Stimulated activated naive B cell treated with anti-CD40 and anti-IgM and Interleukin-4, amounts not matched to agents 10 μg/mL and 1 μg/mL and 100 μg/mL, for 72 hours (primary cell): ENCODE measurements around the gene IGSF21.

Experiments used
- ATAC-seq, 2 donors: fragments of 150-1000 bp; cut with Tn5 transposase; replicated peaks; 2 replicates each; pipeline ENCODE4 v1.10.0; 2021; ENCODE audit warnings: moderate library complexity in 1 of 2
- DNase-seq: peaks from one replicate; pipeline ENCODE4 v3.0.0; 2021
- H3K27ac Mint-ChIP-seq: one replicate; pipeline ENCODE4 v1.8.0; 2022; ENCODE audit warnings: mild to moderate bottlenecking, mixed read lengths
- H3K27me3 Mint-ChIP-seq, 2 donors: one replicate each; pipeline ENCODE4 v1.8.0; 2022; ENCODE audit warnings: mixed read lengths in 2 of 2
- H3K36me3 Mint-ChIP-seq, 2 donors: one replicate each; pipeline ENCODE4 v1.8.0; 2022; ENCODE audit warnings: mixed read lengths in 2 of 2, mild to moderate bottlenecking in 1 of 2
- H3K4me1 Mint-ChIP-seq, 2 donors: one replicate each; pipeline ENCODE4 v1.8.0; 2022; ENCODE audit warnings: mixed read lengths in 2 of 2, mild to moderate bottlenecking in 1 of 2
- H3K4me3 Mint-ChIP-seq, 2 donors: one replicate each; pipeline ENCODE4 v1.8.0; 2022; ENCODE audit warnings: mild to moderate bottlenecking in 2 of 2, mixed read lengths in 2 of 2, moderate library complexity in 1 of 2
- H3K9me3 Mint-ChIP-seq, 2 donors: one replicate each; pipeline ENCODE4 v1.8.0; 2022; ENCODE audit warnings: mixed read lengths in 2 of 2, mild to moderate bottlenecking in 1 of 2

The IGSF21 gene

GRCh38 chr1:18105196-18105595, 2.4 kb upstream of the IGSF21 start:
- Mint-ChIP-seq H3K4me3 (no peak overlapping the region), H3K9me3 (peaks cover 0 to 3% of the 10 kb centered on the region in 2 donors)

GRCh38 chr1:18108299-18109057, 880 bp downstream of the IGSF21 start:
- Mint-ChIP-seq H3K36me3 (peaks cover 0 to 3% of the 10 kb centered on the region in 2 donors), H3K27me3 (peaks cover 70 to 84% of the 10 kb centered on the region in 2 donors), H3K27ac (peak overlapping the region; percentile 22), H3K4me1 (peaks cover 18 to 28% of the 10 kb centered on the region in 2 donors), H3K9me3 (peaks cover 0 to 3% of the 10 kb centered on the region in 2 donors), H3K4me3 (peak overlapping the region; percentile 8 to 10)
- DNase-seq (no peak), ATAC-seq (no peak)

More at GRCh38 chr1:18105196-18105595, 2.4 kb upstream of the IGSF21 start:
- Mint-ChIP-seq H3K36me3 (peaks cover 0 to 3% of the 10 kb centered on the region in 2 donors), H3K27ac (no peak overlapping the region), H3K27me3 (peaks cover 65 to 70% of the 10 kb centered on the region in 2 donors), H3K4me1 (peaks cover 16 to 21% of the 10 kb centered on the region in 2 donors)
- no peak for ATAC-seq
- DNase-seq = no peak

- H3K9me3 Mint-ChIP-seq = no peaks in the 10 kb centered on the region
- peaks cover 0 to 3% of the 10 kb centered on the region in 2 donors for H3K36me3 Mint-ChIP-seq
- H3K4me3 Mint-ChIP-seq = no peak overlapping the region
- DNase-seq = no peak
- peaks cover 18 to 28% of the 10 kb centered on the region in 2 donors for H3K4me1 Mint-ChIP-seq
- ATAC-seq = no peak
- peak overlapping the region; percentile 59 for H3K27ac Mint-ChIP-seq
- H3K27me3 Mint-ChIP-seq = peaks cover 66 to 81% of the 10 kb centered on the region in 2 donors
These were observed 1.6 kb downstream of the IGSF21 start for GRCh38 chr1:18109058-18109755.

- Mint-ChIP-seq H3K4me3 (peak overlapping the region; percentile 35 to 52), H3K27ac (peak overlapping the region; percentile 87), H3K27me3 (peaks cover 70 to 88% of the 10 kb centered on the region in 2 donors), H3K4me1 (peaks cover 18 to 28% of the 10 kb centered on the region in 2 donors), H3K36me3 (peaks cover 0 to 3% of the 10 kb centered on the region in 2 donors), H3K9me3 (no peaks in the 10 kb centered on the region)
- ATAC-seq (no peak), DNase-seq (no peak)
These were observed 2.4 kb downstream of the IGSF21 start for GRCh38 chr1:18109756-18110597.

GRCh38 chr1:18110598-18110939, 3.0 kb downstream of the IGSF21 start:
- Mint-ChIP-seq H3K4me3 (no peak overlapping the region), H3K9me3 (no peaks in the 10 kb centered on the region), H3K4me1 (peaks cover 18 to 28% of the 10 kb centered on the region in 2 donors), H3K27ac (no peak overlapping the region), H3K27me3 (peaks cover 76 to 93% of the 10 kb centered on the region in 2 donors), H3K36me3 (peaks cover 0 to 3% of the 10 kb centered on the region in 2 donors)
- no peak for ATAC-seq
- no peak for DNase-seq

DNA sequence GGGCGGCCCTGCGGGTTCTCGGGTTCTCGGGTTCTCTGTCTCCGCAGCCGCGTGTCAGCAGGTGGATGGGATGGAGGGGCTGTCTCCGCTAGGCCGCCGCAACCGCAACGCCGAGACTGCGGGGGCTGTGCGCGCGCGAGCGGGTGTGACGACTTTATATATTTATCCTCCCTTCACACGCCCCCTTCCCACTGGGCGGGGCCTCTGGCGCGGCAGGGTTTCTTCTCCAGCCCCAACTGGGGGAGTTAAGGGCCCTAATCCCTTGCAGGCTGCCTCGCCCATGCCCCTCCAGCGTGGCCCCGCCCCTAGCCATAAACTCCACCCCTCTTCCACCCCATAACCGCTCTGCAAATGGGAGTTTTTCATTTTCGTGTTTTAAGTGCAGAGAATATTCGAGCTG, 3.4 kb downstream of the IGSF21 start:
- DNase-seq = no peak

GRCh38 chr1:18111605-18112297, 4.2 kb downstream of the IGSF21 start:
- H3K36me3 Mint-ChIP-seq = peaks cover 0 to 3% of the 10 kb centered on the region in 2 donors
- no peak overlapping the region for H3K4me3 Mint-ChIP-seq
- peaks cover 18 to 28% of the 10 kb centered on the region in 2 donors for H3K4me1 Mint-ChIP-seq
- H3K27ac Mint-ChIP-seq = no peak overlapping the region
- H3K9me3 Mint-ChIP-seq = no peaks in the 10 kb centered on the region
- ATAC-seq = no peak
- no peak for DNase-seq
- H3K27me3 Mint-ChIP-seq = peaks cover 73 to 93% of the 10 kb centered on the region in 2 donors

More for the DNA sequence above, 3.4 kb downstream of the IGSF21 start:
- H3K27me3 Mint-ChIP-seq = peaks cover 74 to 93% of the 10 kb centered on the region in 2 donors
- peaks cover 0 to 3% of the 10 kb centered on the region in 2 donors for H3K36me3 Mint-ChIP-seq
- ATAC-seq = no peak
- no peak overlapping the region for H3K27ac Mint-ChIP-seq
- H3K9me3 Mint-ChIP-seq = no peaks in the 10 kb centered on the region
- H3K4me3 Mint-ChIP-seq = peak overlapping the region in 1 of 2 donors; percentile 17
- H3K4me1 Mint-ChIP-seq = peaks cover 18 to 28% of the 10 kb centered on the region in 2 donors

- ATAC-seq = no peak
- Mint-ChIP-seq H3K27me3 (peaks cover 67 to 92% of the 10 kb centered on the region in 2 donors), H3K36me3 (peaks cover 0 to 3% of the 10 kb centered on the region in 2 donors), H3K4me1 (peaks cover 15 to 21% of the 10 kb centered on the region in 2 donors), H3K27ac (no peak overlapping the region), H3K9me3 (no peaks in the 10 kb centered on the region), H3K4me3 (no peak overlapping the region)
- DNase-seq = no peak
These were observed 5.0 kb downstream of the IGSF21 start for GRCh38 chr1:18112611-18113010.

GRCh38 chr1:18114726-18115410, 7.3 kb downstream of the IGSF21 start:
- H3K27me3 Mint-ChIP-seq = peaks cover 58 to 87% of the 10 kb centered on the region in 2 donors
- ATAC-seq (no peak), DNase-seq (no peak)
- H3K4me1 Mint-ChIP-seq = peaks cover 5 to 10% of the 10 kb centered on the region in 2 donors
- no peaks in the 10 kb centered on the region for H3K9me3 Mint-ChIP-seq
- no peak overlapping the region for H3K4me3 Mint-ChIP-seq
- peaks cover 0 to 3% of the 10 kb centered on the region in 2 donors for H3K36me3 Mint-ChIP-seq
- H3K27ac Mint-ChIP-seq = no peak overlapping the region

DNA sequence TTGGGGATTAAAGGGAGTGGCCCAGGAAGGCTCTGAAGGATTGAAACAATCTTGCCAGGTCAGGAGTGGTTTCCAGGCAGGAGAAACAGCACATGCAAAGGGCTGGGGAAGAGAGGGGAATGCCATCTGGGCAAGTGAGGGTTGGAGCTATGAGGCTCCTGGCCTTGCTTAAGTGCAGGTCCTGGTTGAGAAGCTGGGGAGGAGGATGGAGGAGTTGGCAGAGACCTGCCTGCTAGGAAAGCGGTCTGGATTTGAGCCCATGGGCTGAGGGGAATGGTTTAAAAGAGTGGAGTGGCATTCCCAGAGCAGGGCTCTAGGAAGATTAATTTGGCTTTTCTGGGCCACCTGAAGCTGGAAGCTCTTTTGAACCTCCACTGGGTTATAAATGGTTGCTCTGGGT, 9.2 kb downstream of the IGSF21 start:
- H3K4me3 Mint-ChIP-seq = no peak overlapping the region
- no peaks in the 10 kb centered on the region for H3K9me3 Mint-ChIP-seq
- DNase-seq = no peak
- ATAC-seq = no peak
- no peaks in the 10 kb centered on the region for H3K36me3 Mint-ChIP-seq
- no peak overlapping the region for H3K27ac Mint-ChIP-seq
- peaks cover 45 to 74% of the 10 kb centered on the region in 2 donors for H3K27me3 Mint-ChIP-seq
- H3K4me1 Mint-ChIP-seq = peaks cover 0 to under 1% of the 10 kb centered on the region in 2 donors

GRCh38 chr1:18118078-18118477, 10.5 kb downstream of the IGSF21 start:
- Mint-ChIP-seq H3K4me1 (no peaks in the 10 kb centered on the region), H3K27me3 (peaks cover 34 to 61% of the 10 kb centered on the region in 2 donors), H3K36me3 (no peaks in the 10 kb centered on the region), H3K4me3 (no peak overlapping the region), H3K27ac (no peak overlapping the region), H3K9me3 (no peaks in the 10 kb centered on the region)
- ATAC-seq (no peak), DNase-seq (no peak)

GRCh38 chr1:18118491-18118890, 10.9 kb downstream of the IGSF21 start:
- no peaks in the 10 kb centered on the region for H3K9me3 Mint-ChIP-seq
- H3K4me1 Mint-ChIP-seq = no peaks in the 10 kb centered on the region
- no peak overlapping the region for H3K27ac Mint-ChIP-seq
- peaks cover 31 to 58% of the 10 kb centered on the region in 2 donors for H3K27me3 Mint-ChIP-seq
- DNase-seq (no peak), ATAC-seq (no peak)
- no peak overlapping the region for H3K4me3 Mint-ChIP-seq
- H3K36me3 Mint-ChIP-seq = no peaks in the 10 kb centered on the region

DNA sequence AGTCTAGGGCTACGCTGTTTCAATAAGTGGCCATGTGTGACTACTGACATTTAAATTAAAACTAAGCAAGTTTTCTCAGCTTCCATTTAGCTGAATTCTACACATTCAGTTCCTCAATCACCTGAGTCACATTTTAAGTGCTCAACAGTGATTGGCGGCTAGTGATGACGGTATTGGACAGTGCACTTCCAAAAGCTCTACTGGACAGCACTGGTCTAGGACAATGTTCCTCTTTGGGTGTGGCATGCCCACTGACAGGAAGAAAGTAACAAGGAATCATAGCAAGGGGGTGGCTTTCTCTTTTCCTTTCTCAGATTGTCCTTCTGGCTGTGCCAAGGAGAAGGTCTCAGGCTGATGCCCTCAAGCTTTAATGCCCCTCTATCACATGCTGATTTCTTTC, 11.7 kb downstream of the IGSF21 start:
- Mint-ChIP-seq H3K4me1 (no peaks in the 10 kb centered on the region), H3K36me3 (no peaks in the 10 kb centered on the region), H3K4me3 (no peak overlapping the region), H3K27ac (no peak overlapping the region), H3K9me3 (no peaks in the 10 kb centered on the region), H3K27me3 (peaks cover 26 to 53% of the 10 kb centered on the region in 2 donors)
- DNase-seq (no peak), ATAC-seq (no peak)
